Measurements from ENCODE around the gene LINC00237. TPM values are rescaled to one million over a fixed set of nuclear protein-coding genes. Genes with fewer than 3 reads are reported as not detected.

LINC00237 gene
- polyA plus RNA-seq, 2 of the 4 experiments (the other 2 are of a cell fraction) = not detected

GRCh38 chr20:21104921-21105320 is 1.2 kb downstream of the LINC00237 start (continued):
- TF ChIP-seq ELK1 (IDR thresholded peaks at IDR 0.05; ENCODE audit: low read depth, low read length) = no peak

GRCh38 chr20:21104466-21104761 is 1.7 kb downstream of the LINC00237 start:
- no peak overlapping the region for H3K4me2 ChIP-seq
- H3K4me3 ChIP-seq = no peak overlapping the region
- TF ChIP-seq CBX8 (IDR thresholded peaks at IDR 0.05) (no peak), POLR2A (IDR thresholded peaks at IDR 0.05; ENCODE audit: low read length) (no peak), ZNF302 (CRISPR knock-in tag; IDR thresholded peaks at IDR 0.05) (no peak), CHD4 (IDR thresholded peaks at IDR 0.05; ENCODE audit: borderline replicate concordance) (no peak), EP300 (IDR thresholded peaks at IDR 0.05) (no peak), EHMT2 (IDR thresholded peaks at IDR 0.05; ENCODE audit: low read depth) (no peak), SREBF2 (IDR thresholded peaks at IDR 0.05) (no peak), MAZ (IDR thresholded peaks at IDR 0.05; ENCODE audit: borderline replicate concordance, low read depth, low read length) (no peak), ESRRA (IDR thresholded peaks at IDR 0.05; ENCODE audit: borderline replicate concordance, low read length) (no peak), RFX5 (IDR thresholded peaks at IDR 0.05) (no peak), FOSB (CRISPR knock-in tag; IDR thresholded peaks at IDR 0.05) (no peak), POLR2AphosphoS2 (conservative IDR thresholded peaks at IDR 0.05; ENCODE audit: low read length) (no peak), ZC3H11A (IDR thresholded peaks at IDR 0.05) (no peak), E2F6 (IDR thresholded peaks at IDR 0.05; ENCODE audit: borderline replicate concordance, low read depth) (no peak), HOXA7 (CRISPR knock-in tag; IDR thresholded peaks at IDR 0.05) (no peak), MYC (IDR thresholded peaks at IDR 0.05; ENCODE audit: borderline replicate concordance, low read length) (no peak), CHD2 (IDR thresholded peaks at IDR 0.05; ENCODE audit: low read length, partially characterized antibody) (no peak), ATOH8 (CRISPR knock-in tag; IDR thresholded peaks at IDR 0.05; ENCODE audit: low read depth) (no peak)
- no peaks in the 10 kb centered on the region for H3K9me3 ChIP-seq
- no peak for ATAC-seq
- ChIA-PET CTCF (interaction anchor here (0.7 kb wide), 1 partner anchor 12 kb away, joined by 3 read pairs; no protein-coding TSS in a partner anchor), POLR2A (no interaction called here)
- no peak overlapping the region for H3K27ac ChIP-seq
- WGBS (ENCODE audit: missing lambda C conversion rate) = 83% methylated on average over 5 of the region's 5 CpGs
- peaks cover 3% of the 10 kb centered on the region; the same call in 1 of the 3 replicates for H3K4me1 ChIP-seq
- DNase-seq (ENCODE audit: low read depth in 1 of 2, low spot score in 1 of 2) = no peak
- no peak for FAIRE-seq

- Histone ChIP-seq H3K4me1 (peaks cover 3% of the 10 kb centered on the region; the same call in 1 of the 3 replicates), H3K9me3 (no peaks in the 10 kb centered on the region), H3K27ac (no peak overlapping the region), H3K4me3 (no peak overlapping the region), H3K4me2 (no peak overlapping the region)
- CTCF ChIA-PET = interaction anchor here (0.7 kb wide), 1 partner anchor 12 kb away, joined by 3 read pairs; no protein-coding TSS in a partner anchor
- ATAC-seq (no peak), FAIRE-seq (no peak), DNase-seq (ENCODE audit: low read depth in 1 of 2, low spot score in 1 of 2) (no peak)
- WGBS (ENCODE audit: missing lambda C conversion rate) = 84% methylated on average over 32 of the region's 32 CpGs
- POLR2A ChIA-PET = no interaction called here
- no peak for TF ChIP-seq HOXB5 (CRISPR knock-in tag; IDR thresholded peaks at IDR 0.05)
- TF ChIP-seq HOXA7 (CRISPR knock-in tag; IDR thresholded peaks at IDR 0.05) = no peak
- no peak for TF ChIP-seq ZFP36 (IDR thresholded peaks at IDR 0.05; ENCODE audit: borderline replicate concordance, partially characterized antibody)
- TF ChIP-seq ELK1 (IDR thresholded peaks at IDR 0.05; ENCODE audit: low read depth, low read length) = no peak
- TF ChIP-seq REST (IDR thresholded peaks at IDR 0.05) = no peak
- no peak for TF ChIP-seq CEBPB (IDR thresholded peaks at IDR 0.05)
- TF ChIP-seq POLR2AphosphoS2 (conservative IDR thresholded peaks at IDR 0.05; ENCODE audit: low read length) = no peak
- no peak for TF ChIP-seq POLR2A (IDR thresholded peaks at IDR 0.05; ENCODE audit: low read length)
- no peak for TF ChIP-seq SMC3 (IDR thresholded peaks at IDR 0.05)
- no peak for TF ChIP-seq RCOR1 (IDR thresholded peaks at IDR 0.05; ENCODE audit: low read depth, low read length)
- no peak for TF ChIP-seq HDAC2 (IDR thresholded peaks at IDR 0.05)
- no peak for TF ChIP-seq NFE2L2 (conservative IDR thresholded peaks at IDR 0.05; ENCODE audit: low read length)
- no peak for TF ChIP-seq RAD21 (conservative IDR thresholded peaks at IDR 0.05 in 1 of 2, IDR thresholded peaks at IDR 0.05 in 1 of 2)
- no peak for TF ChIP-seq MYC (IDR thresholded peaks at IDR 0.05; ENCODE audit: borderline replicate concordance, low read length)
- TF ChIP-seq CHD2 (IDR thresholded peaks at IDR 0.05; ENCODE audit: low read length, partially characterized antibody) = no peak
Observed at GRCh38 chr20:21103582-21104465, 2.3 kb downstream of the LINC00237 start.

All from A549 (cell line).